AG04449 (cell line): ENCODE data around the gene POFUT1.

Experiments
- CTCF ChIA-PET: fragments of 350-600 bp; formaldehyde crosslinking; extraction: SDS; loops from one replicate; lab custom pipeline; 2021; ENCODE audit warnings: antibody characterized with exemption; lab: Yijun Ruan, JAX
- POLR2A ChIA-PET: fragments of 400-600, 350-600 bp; formaldehyde crosslinking; extraction: SDS; loops from one replicate; lab custom pipeline; 2020; ENCODE audit warnings: antibody characterized with exemption, inconsistent platforms; lab: Yijun Ruan, JAX
- DNase-seq: peaks from one replicate; pipeline ENCODE4 v3.0.0-alpha.2; 2010; ENCODE audit warnings: low read depth, low spot score
- H3K4me3 ChIP-seq: 2 replicates; pipeline ENCODE4 v1.5.1; 2011; ENCODE audit warnings: low read depth, mild to moderate bottlenecking, control low read depth, low read length
- CTCF ChIP-seq: IDR thresholded peaks from one replicate; pipeline ENCODE4 v1.5.1; 2011; ENCODE audit warnings: mild to moderate bottlenecking, moderate library complexity, low read length, control low read depth, inconsistent platforms; ENCODE audit not compliant: insufficient read depth; ENCODE audit errors: missing control alignments

POFUT1 gene

GRCh38 chr20:32188376-32189122 is 19.1 kb upstream of the POFUT1 start:
- no peak for TF ChIP-seq CTCF
- ChIA-PET POLR2A (no interaction called here), CTCF (no interaction called here)
- DNase-seq, result no peak
- no peak overlapping the region; the same call in 1 of the 2 replicates for H3K4me3 ChIP-seq

- peak overlapping the region; percentile 61 for H3K4me3 ChIP-seq
- POLR2A ChIA-PET, result no interaction called here
- no peak for TF ChIP-seq CTCF
- DNase-seq, result no peak
- CTCF ChIA-PET, result interaction anchor here (0.7 kb wide), 2 partner anchors 10 to 19 kb away, joined by 3 to 4 read pairs; no protein-coding TSS in a partner anchor
Observed at GRCh38 chr20:32189123-32189410, 18.6 kb upstream of the POFUT1 start.

- ChIA-PET POLR2A (no interaction called here), CTCF (interaction anchor here (0.7 to 1.2 kb wide), 3 partner anchors 10 to 20 kb away, joined by 3 to 4 read pairs (median 3); no protein-coding TSS in a partner anchor)
- no peak for TF ChIP-seq CTCF
Observed at GRCh38 chr20:32189691-32190615, 17.7 kb upstream of the POFUT1 start.

GRCh38 chr20:32190616-32191415 is 16.9 kb upstream of the POFUT1 start:
- ChIA-PET CTCF (interaction anchor here (1.2 kb wide), 1 partner anchor 10 kb away, joined by 3 read pairs; no protein-coding TSS in a partner anchor), POLR2A (no interaction called here)
- H3K4me3 ChIP-seq, result peak overlapping the region; percentile 61
- DNase-seq, result no peak
- TF ChIP-seq CTCF, result no peak

More at GRCh38 chr20:32189691-32190615, 17.7 kb upstream of the POFUT1 start:
- H3K4me3 ChIP-seq, result peak overlapping the region; percentile 61
- DNase-seq, result no peak

GRCh38 chr20:32191422-32191821 is 16.3 kb upstream of the POFUT1 start:
- DNase-seq, result no peak
- CTCF ChIA-PET, result interaction anchor here (1.2 kb wide), 1 partner anchor 10 kb away, joined by 3 read pairs; no protein-coding TSS in a partner anchor
- H3K4me3 ChIP-seq, result no peak overlapping the region
- TF ChIP-seq CTCF, result no peak
- POLR2A ChIA-PET, result interaction anchor here (0.6 kb wide), 1 partner anchor 134 kb away, joined by 4 read pairs; no protein-coding TSS in a partner anchor
